ENCODE results near the gene PLCB2. TPM values are rescaled to one million over a fixed set of nuclear protein-coding genes. Genes with fewer than 3 reads are reported as not detected.

PLCB2 gene
- total RNA-seq, 1 experiment from 2014 or later, result 61.9 TPM

- DNase-seq (ENCODE audit: low read depth in 1 of 2, low spot score in 2 of 2), result peak in 1 of 2 experiments; percentile 41
- Histone ChIP-seq H3K36me3 (peaks cover 51% of the 10 kb centered on the region), H3K4me3 (peak overlapping the region; percentile 91), H3K27me3 (replicated peaks) (no peaks in the 10 kb centered on the region), H3K4me1 (replicated peaks) (peaks cover 76% of the 10 kb centered on the region), H3K9me3 (replicated peaks) (no peaks in the 10 kb centered on the region), H3K27ac (no peak overlapping the region)
These were observed 17.5 kb upstream of the PLCB2 start for GRCh38 chr15:40325188-40325587.

- Histone ChIP-seq H3K4me1 (replicated peaks) (peaks cover 67% of the 10 kb centered on the region), H3K27ac (peak overlapping the region; percentile 36), H3K9me3 (replicated peaks) (no peaks in the 10 kb centered on the region), H3K27me3 (replicated peaks) (no peaks in the 10 kb centered on the region), H3K36me3 (peaks cover 42% of the 10 kb centered on the region), H3K4me3 (peak overlapping the region; percentile 91)
- DNase-seq (ENCODE audit: low read depth in 1 of 2, low spot score in 2 of 2), result peak in 1 of 2 experiments; percentile 35
These were observed 16.5 kb upstream of the PLCB2 start for GRCh38 chr15:40323953-40324937.

- Histone ChIP-seq H3K36me3 (peaks cover 40% of the 10 kb centered on the region), H3K4me3 (peak within 1 kb of the TSS; percentile 91), H3K4me1 (replicated peaks) (peaks cover 58% of the 10 kb centered on the region), H3K27ac (peak within 1 kb of the TSS; percentile 36), H3K27me3 (replicated peaks) (no peaks in the 10 kb centered on the region), H3K9me3 (replicated peaks) (no peaks in the 10 kb centered on the region)
- DNase-seq (ENCODE audit: low read depth in 1 of 2, low spot score in 2 of 2), result peak; percentile 97 to 99
These were observed 15.7 kb upstream of the PLCB2 start, which contains the start of gene INAFM2 for GRCh38 chr15:40323239-40323952. Gene INAFM2, plus strand, starts transcription at chr15:40323692. Its CDS starts 364 bp downstream, at chr15:40324056.

GRCh38 chr15:40322531-40323238, 14.9 kb upstream of the PLCB2 start:
- peak; percentile 75 to 78 for DNase-seq (ENCODE audit: low read depth in 1 of 2, low spot score in 2 of 2)
- Histone ChIP-seq H3K27ac (no peak overlapping the region), H3K4me1 (replicated peaks) (peaks cover 51% of the 10 kb centered on the region), H3K27me3 (replicated peaks) (no peaks in the 10 kb centered on the region), H3K9me3 (replicated peaks) (no peaks in the 10 kb centered on the region), H3K4me3 (peak overlapping the region; percentile 91), H3K36me3 (peaks cover 38% of the 10 kb centered on the region)

GRCh38 chr15:40320931-40321371, 13.2 kb upstream of the PLCB2 start:
- Histone ChIP-seq H3K9me3 (replicated peaks) (no peaks in the 10 kb centered on the region), H3K4me1 (replicated peaks) (peaks cover 34% of the 10 kb centered on the region), H3K36me3 (peaks cover 21% of the 10 kb centered on the region), H3K4me3 (no peak overlapping the region), H3K27ac (no peak overlapping the region), H3K27me3 (replicated peaks) (no peaks in the 10 kb centered on the region)
- DNase-seq (ENCODE audit: low read depth in 1 of 2, low spot score in 2 of 2), result peak in 1 of 2 experiments; percentile 67

- Histone ChIP-seq H3K36me3 (peaks cover 15% of the 10 kb centered on the region), H3K4me1 (replicated peaks) (peaks cover 30% of the 10 kb centered on the region), H3K27me3 (replicated peaks) (no peaks in the 10 kb centered on the region), H3K9me3 (replicated peaks) (no peaks in the 10 kb centered on the region), H3K27ac (no peak overlapping the region), H3K4me3 (no peak overlapping the region)
- DNase-seq (ENCODE audit: low read depth in 1 of 2, low spot score in 2 of 2), result peak in 1 of 2 experiments; percentile 30
These were observed 12.7 kb upstream of the PLCB2 start for GRCh38 chr15:40320409-40320808.

- Histone ChIP-seq H3K27ac (no peak overlapping the region), H3K27me3 (replicated peaks) (no peaks in the 10 kb centered on the region), H3K36me3 (no peaks in the 10 kb centered on the region), H3K4me1 (replicated peaks) (peaks cover 42% of the 10 kb centered on the region), H3K4me3 (no peak overlapping the region), H3K9me3 (replicated peaks) (no peaks in the 10 kb centered on the region)
- no peak for DNase-seq (ENCODE audit: low read depth in 1 of 2, low spot score in 2 of 2)
These were observed 9.8 kb upstream of the PLCB2 start for GRCh38 chr15:40317580-40317979.

GRCh38 chr15:40316931-40317330, 9.2 kb upstream of the PLCB2 start:
- no peak for DNase-seq (ENCODE audit: low read depth in 1 of 2, low spot score in 2 of 2)
- Histone ChIP-seq H3K4me1 (replicated peaks) (peaks cover 35% of the 10 kb centered on the region), H3K27ac (no peak overlapping the region), H3K27me3 (replicated peaks) (no peaks in the 10 kb centered on the region), H3K36me3 (no peaks in the 10 kb centered on the region), H3K4me3 (no peak overlapping the region), H3K9me3 (replicated peaks) (no peaks in the 10 kb centered on the region)

- Histone ChIP-seq H3K4me3 (no peak overlapping the region), H3K36me3 (no peaks in the 10 kb centered on the region), H3K9me3 (replicated peaks) (no peaks in the 10 kb centered on the region), H3K27ac (no peak overlapping the region), H3K27me3 (replicated peaks) (no peaks in the 10 kb centered on the region), H3K4me1 (replicated peaks) (peaks cover 30% of the 10 kb centered on the region)
- DNase-seq (ENCODE audit: low read depth in 1 of 2, low spot score in 2 of 2), result no peak
These were observed 7.1 kb upstream of the PLCB2 start for GRCh38 chr15:40314723-40315276.

- no peaks in the 10 kb centered on the region for H3K36me3 ChIP-seq
- H3K4me3 ChIP-seq, result no peak overlapping the region
- peaks cover 40% of the 10 kb centered on the region for H3K4me1 ChIP-seq (replicated peaks)
- no peaks in the 10 kb centered on the region for H3K9me3 ChIP-seq (replicated peaks)
- peak; percentile 68 to 79 for DNase-seq (ENCODE audit: low read depth in 1 of 2, low spot score in 2 of 2)
- no peaks in the 10 kb centered on the region for H3K27me3 ChIP-seq (replicated peaks)
- H3K27ac ChIP-seq, result peak overlapping the region; percentile 36; the same call in 1 of the 2 replicates
These were observed 6.0 kb upstream of the PLCB2 start for GRCh38 chr15:40313531-40314398.

GRCh38 chr15:40312370-40313158, 4.8 kb upstream of the PLCB2 start:
- Histone ChIP-seq H3K4me3 (no peak overlapping the region), H3K9me3 (replicated peaks) (no peaks in the 10 kb centered on the region), H3K36me3 (no peaks in the 10 kb centered on the region), H3K4me1 (replicated peaks) (peaks cover 51% of the 10 kb centered on the region), H3K27ac (no peak overlapping the region), H3K27me3 (replicated peaks) (no peaks in the 10 kb centered on the region)
- no peak for DNase-seq (ENCODE audit: low read depth in 1 of 2, low spot score in 2 of 2)

GRCh38 chr15:40310993-40311392, 3.3 kb upstream of the PLCB2 start:
- H3K4me3 ChIP-seq, result no peak overlapping the region
- peaks cover 67% of the 10 kb centered on the region for H3K4me1 ChIP-seq (replicated peaks)
- no peaks in the 10 kb centered on the region for H3K9me3 ChIP-seq (replicated peaks)
- no peak for DNase-seq (ENCODE audit: low read depth in 1 of 2, low spot score in 2 of 2)
- H3K27me3 ChIP-seq (replicated peaks), result no peaks in the 10 kb centered on the region
- 0 out of 2 replicates have a peak, but pooled peaks cover under 1% of the 10 kb centered on the region for H3K36me3 ChIP-seq
- H3K27ac ChIP-seq, result no peak overlapping the region
